K562 (cell line): ENCODE results near the gene IL17RB. TPM values are rescaled to one million over a fixed set of nuclear protein-coding genes. Genes with fewer than 3 reads are reported as not detected.

Experiments
- ATAC-seq: fragments of 200-7000 bp; cut with Tn5 transposase; 3 replicates; pipeline ENCODE4 v1.9.1; 2020; ENCODE audit warnings: moderate library complexity
- BruUV-seq: library from RNA; stranded (reverse); fragments of 400-500 nt; replicated peaks from 2 replicates; lab custom pipeline; 2021; lab: Mats Ljungman, UMichigan
- CTCF ChIA-PET: fragments of 300-600 bp; formaldehyde crosslinking; extraction: SDS; loops from one replicate; lab custom pipeline; 2021; ENCODE audit warnings: low intra/inter-chr PET ratio; lab: Yijun Ruan, JAX
- POLR2A ChIA-PET: fragments of 300-600, 350-650 bp; sonication (Branson Sonifier 250); formaldehyde crosslinking; extraction: SDS; loops from one replicate; lab custom pipeline; 2021; ENCODE audit warnings: antibody characterized with exemption, inconsistent platforms; lab: Yijun Ruan, JAX
- DNase-seq, 4 experiments: peaks; one replicate each; pipeline versions ENCODE4 v3.0.0 to v3.0.0-alpha.2; 2011 to 2018; ENCODE audit warnings: low spot score in 3 of 4, mixed read lengths in 3 of 4; ENCODE audit errors: extremely low read depth in 1 of 4
- FAIRE-seq: peaks from 2 replicates; lab custom pipeline; 2011; peaks lifted over from hg19 to GRCh38; lab: Jason Lieb, UNC
- H2AFZ ChIP-seq: 2 replicates; pipeline ENCODE4 v1.6.0; 2011; ENCODE audit warnings: low read depth, low read length, control low read depth, inconsistent platforms
- H3K27ac ChIP-seq: fragments of 200-600 bp; 3 replicates; pipeline ENCODE4 v1.8.0; 2011; ENCODE audit warnings: low read depth, mild to moderate bottlenecking, control low read depth, inconsistent platforms, low read length, moderate library complexity, mixed read lengths; ENCODE audit errors: extremely low read depth
- H3K27me3 ChIP-seq, 2 experiments: fragments of 300-600 bp in 1 of 2; 2 replicates in 1 of 2; 3 replicates in 1 of 2; pipeline versions ENCODE4 v1.6.0 to v1.8.0; 2011; ENCODE audit warnings: inconsistent platforms in 2 of 2, low read length in 2 of 2, mild to moderate bottlenecking in 1 of 2, mixed read lengths in 1 of 2, moderate library complexity in 1 of 2; ENCODE audit not compliant: control insufficient read depth in 2 of 2, insufficient read depth in 2 of 2
- H3K36me3 ChIP-seq: fragments of 300-600 bp; 3 replicates; pipeline ENCODE4 v1.8.0; 2011; ENCODE audit warnings: mild to moderate bottlenecking, low read length, inconsistent platforms; ENCODE audit not compliant: control insufficient read depth, insufficient read depth
- H3K4me1 ChIP-seq, 2 experiments: fragments of 200-600 bp in 1 of 2; replicated peaks in 1 of 2; 2 replicates in 1 of 2; 3 replicates in 1 of 2; pipeline versions ENCODE4 v1.5.1 to v1.8.0; 2011; ENCODE audit warnings: inconsistent platforms in 2 of 2, low read length in 2 of 2, mild to moderate bottlenecking in 1 of 2, mixed read lengths in 1 of 2, moderate library complexity in 1 of 2; ENCODE audit not compliant: control insufficient read depth in 2 of 2, insufficient read depth in 2 of 2
- H3K4me2 ChIP-seq: 2 replicates; pipeline ENCODE4 v1.6.1; 2011; ENCODE audit warnings: low read length, control low read depth, inconsistent platforms, mixed read lengths; ENCODE audit not compliant: insufficient read depth
- H3K4me3 ChIP-seq: fragments of 200-600 bp; sonication (generic), shearing (Covaris generic); 2 replicates; pipeline ENCODE4 v1.5.1; 2016; ENCODE audit warnings: control low read depth, inconsistent platforms
- H3K79me2 ChIP-seq: fragments of 200-600 bp; 3 replicates; pipeline ENCODE4 v1.8.0; 2011; ENCODE audit warnings: low read length, inconsistent platforms; ENCODE audit not compliant: control insufficient read depth, insufficient read depth
- H3K9ac ChIP-seq, 2 experiments: 2 replicates each; pipeline versions ENCODE4 v1.6.0 to v1.6.1; 2011; ENCODE audit warnings: low read depth in 2 of 2, low read length in 2 of 2, control low read depth in 1 of 2, inconsistent platforms in 1 of 2, mild to moderate bottlenecking in 1 of 2, mixed read lengths in 1 of 2; ENCODE audit not compliant: insufficient read depth in 1 of 2
- H3K9me1 ChIP-seq: one replicate; pipeline ENCODE4 v1.6.0; 2011; ENCODE audit warnings: inconsistent platforms, mild to moderate bottlenecking, low read length, moderate library complexity; ENCODE audit not compliant: control insufficient read depth, insufficient read depth
- H3K9me3 ChIP-seq: replicated peaks from 2 replicates; pipeline ENCODE4 v1.5.1; 2011; ENCODE audit warnings: low read depth, low read length, inconsistent platforms; ENCODE audit not compliant: control insufficient read depth, insufficient read depth
- H4K20me1 ChIP-seq: replicated peaks from 2 replicates; pipeline ENCODE4 v1.6.1; 2011; ENCODE audit warnings: low read length, inconsistent platforms, mixed read lengths; ENCODE audit not compliant: control insufficient read depth, insufficient read depth
- EZH2 ChIP-seq: IDR thresholded peaks from 2 replicates; pipeline ENCODE4 v1.6.1; 2012; ENCODE audit warnings: low read depth, mild to moderate bottlenecking, inconsistent platforms, low read length, borderline replicate concordance
- MYBL2 ChIP-seq, 2 experiments: fragments of 450-650 bp in 1 of 2; sonication (generic) in 1 of 2; formaldehyde crosslinking in 1 of 2; IDR thresholded peaks; 2 replicates each; pipeline versions ENCODE4 v1.6.1 to v1.8.1; 2017 to 2022; ENCODE audit warnings: borderline replicate concordance in 1 of 2, inconsistent platforms in 1 of 2, low read depth in 1 of 2, mild to moderate bottlenecking in 1 of 2, missing genetic modification reagents in 1 of 2, moderate library complexity in 1 of 2
- NONO ChIP-seq, 2 experiments: fragments of 200-400 bp in 1 of 2; fragments of 450-650 bp in 1 of 2; formaldehyde crosslinking in 1 of 2; IDR thresholded peaks; 2 replicates each; pipeline ENCODE4 v1.6.1; 2017; ENCODE audit warnings: low read depth in 2 of 2, mild to moderate bottlenecking in 2 of 2, moderate library complexity in 2 of 2, low read length in 1 of 2
- WGBS: fragments of 100-300 bp; shearing (Covaris generic); methylation state at CpG from one replicate; pipeline ENCODE4 v1.1.6; 2016; ENCODE audit warnings: low coverage, mixed read lengths; ENCODE audit not compliant: insufficient coverage; ENCODE audit errors: missing lambda C conversion rate; 5-methylcytosine and 5-hydroxymethylcytosine counted together
- in situ Hi-C: fragments of 300-500 bp; cut with MboI; formaldehyde crosslinking; loops from 4 replicates; pipeline ENCODE4 v1.15.0; 2018; ENCODE audit warnings: inconsistent platforms, mixed read lengths
- intact Hi-C: fragments of 100-400 bp; cut with micrococcal nuclease; formaldehyde crosslinking; loops from 2 replicates; pipeline ENCODE4 v1.14.2; 2022
- polyA plus RNA-seq, 8 experiments: library from polyadenylated mRNA; depleted of rRNA in 4 of 8; stranded (reverse) in 5 of 8; unstranded in 3 of 8; fragments of >200 nt; fragmentation: Nextera tagmentation in 2 of 8; fragmentation: Illumina TruSeq in 1 of 8; extraction: Ambion mirVana in 2 of 8; extraction: Trizol in 1 of 8; gene quantifications; 2 replicates each; pipeline versions ENCODE4 v1.2.1 to v1.2.3, GENCODE V29; 2011 to 2014; ENCODE audit warnings: inconsistent platforms in 1 of 8, missing spikeins in 1 of 8
- total RNA-seq, 7 experiments: library from RNA; depleted of rRNA in 6 of 7; stranded (reverse); fragments of >200 nt in 6 of 7; fragmentation: Illumina TruSeq in 2 of 7; extraction: Trizol in 2 of 7; gene quantifications; 2 replicates each; pipeline versions ENCODE4 v1.2.1 to v1.2.3, GENCODE V29; 2011 to 2021; ENCODE audit warnings: low replicate concordance in 1 of 7
- TF ChIP-seq, protein P1 (sequence below): sonication (generic); formaldehyde crosslinking; IDR thresholded peaks from 2 replicates; pipeline ENCODE4 v1.4.0; 2020; ENCODE audit warnings: mild to moderate bottlenecking, missing genetic modification reagents
- TF ChIP-seq, protein P2 (sequence below): fragments of 450-650 bp; IDR thresholded peaks from 2 replicates; pipeline ENCODE4 v1.6.1; 2016

IL17RB gene
- total and polyA plus RNA-seq, 9 of the 15 experiments (the other 6 are each of a cell fraction or from before 2014, with no cell fraction given), result 1.1 to 4.1 (median 1.7) TPM

DNA sequence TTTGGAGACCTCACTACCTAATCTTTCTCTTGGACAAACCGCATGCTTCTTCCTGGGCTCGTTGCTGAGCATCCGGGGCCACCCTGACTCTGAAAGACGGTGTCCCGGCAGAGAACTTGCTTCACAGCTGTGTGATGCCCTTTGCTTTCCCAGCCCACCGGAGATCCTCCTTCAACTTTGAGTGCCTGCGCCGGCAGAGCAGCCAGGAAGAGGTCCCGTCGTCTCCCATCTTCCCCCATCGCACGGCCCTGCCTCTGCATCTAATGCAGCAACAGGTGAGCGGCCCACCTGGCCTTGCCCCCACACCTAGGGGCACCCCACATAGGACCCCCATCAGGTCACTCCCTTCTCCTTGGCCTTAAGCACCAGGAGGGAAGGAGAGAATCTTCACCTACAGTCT, 37.9 kb upstream of the IL17RB start (continued):
- TF ChIP-seq MYBL2 (IDR thresholded peaks at IDR 0.05; ENCODE audit: low read depth) (no peak), MYBL2 (CRISPR knock-in tag; IDR thresholded peaks at IDR 0.05; ENCODE audit: borderline replicate concordance) (no peak), NONO (IDR thresholded peaks at IDR 0.05; ENCODE audit: low read depth in 2 of 2, low read length in 1 of 2) (no peak)
- TF ChIP-seq, protein P1, sequence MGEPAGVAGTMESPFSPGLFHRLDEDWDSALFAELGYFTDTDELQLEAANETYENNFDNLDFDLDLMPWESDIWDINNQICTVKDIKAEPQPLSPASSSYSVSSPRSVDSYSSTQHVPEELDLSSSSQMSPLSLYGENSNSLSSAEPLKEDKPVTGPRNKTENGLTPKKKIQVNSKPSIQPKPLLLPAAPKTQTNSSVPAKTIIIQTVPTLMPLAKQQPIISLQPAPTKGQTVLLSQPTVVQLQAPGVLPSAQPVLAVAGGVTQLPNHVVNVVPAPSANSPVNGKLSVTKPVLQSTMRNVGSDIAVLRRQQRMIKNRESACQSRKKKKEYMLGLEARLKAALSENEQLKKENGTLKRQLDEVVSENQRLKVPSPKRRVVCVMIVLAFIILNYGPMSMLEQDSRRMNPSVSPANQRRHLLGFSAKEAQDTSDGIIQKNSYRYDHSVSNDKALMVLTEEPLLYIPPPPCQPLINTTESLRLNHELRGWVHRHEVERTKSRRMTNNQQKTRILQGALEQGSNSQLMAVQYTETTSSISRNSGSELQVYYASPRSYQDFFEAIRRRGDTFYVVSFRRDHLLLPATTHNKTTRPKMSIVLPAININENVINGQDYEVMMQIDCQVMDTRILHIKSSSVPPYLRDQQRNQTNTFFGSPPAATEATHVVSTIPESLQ (CRISPR knock-in tag), result no peak

DNA sequence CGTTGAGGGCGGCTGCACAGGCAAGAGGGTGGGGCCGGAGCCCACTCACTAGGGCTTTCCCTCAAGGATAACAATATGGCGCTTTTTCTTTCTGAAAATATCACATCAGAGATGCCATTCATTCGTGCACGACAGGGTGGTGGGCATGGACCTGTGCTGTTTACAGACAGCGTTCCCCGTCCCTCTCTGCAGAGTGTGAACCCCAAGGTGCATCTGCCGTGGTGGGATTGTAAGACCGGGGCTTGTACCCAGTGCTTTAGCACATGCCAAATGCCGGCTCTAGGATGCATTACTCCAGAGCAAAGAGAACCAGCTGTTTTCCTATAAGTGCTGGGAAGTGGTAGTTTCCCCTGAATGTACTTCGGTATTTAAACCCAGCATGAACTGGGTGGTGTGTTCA, 37.1 kb upstream of the IL17RB start:
- Histone ChIP-seq H3K36me3 (no peaks in the 10 kb centered on the region), H2AFZ (no peak overlapping the region), H3K4me3 (no peak overlapping the region), H3K9ac (no peak overlapping the region), H3K9me1 (no peaks in the 10 kb centered on the region), H3K4me2 (no peak overlapping the region), H3K4me1 (no peaks in the 10 kb centered on the region; a peak in 1 of 5 replicates), H3K79me2 (no peaks in the 10 kb centered on the region), H4K20me1 (no peaks in the 10 kb centered on the region), H3K9me3 (no peaks in the 10 kb centered on the region), H3K27me3 (peaks cover 8 to 68% of the 10 kb centered on the region in 2 experiments; a peak in 3 of 5 replicates), H3K27ac (no peak overlapping the region)
- ATAC-seq (no peak), FAIRE-seq (no peak), DNase-seq (no peak)
- POLR2A ChIA-PET, result no interaction called here
- CTCF ChIA-PET, result no interaction called here
- no TSS peak for BruUV-seq
- intact Hi-C loops, result no loop called here
- WGBS, result 0% methylated on average over 11 of the region's 12 CpGs
- TF ChIP-seq, protein P2, sequence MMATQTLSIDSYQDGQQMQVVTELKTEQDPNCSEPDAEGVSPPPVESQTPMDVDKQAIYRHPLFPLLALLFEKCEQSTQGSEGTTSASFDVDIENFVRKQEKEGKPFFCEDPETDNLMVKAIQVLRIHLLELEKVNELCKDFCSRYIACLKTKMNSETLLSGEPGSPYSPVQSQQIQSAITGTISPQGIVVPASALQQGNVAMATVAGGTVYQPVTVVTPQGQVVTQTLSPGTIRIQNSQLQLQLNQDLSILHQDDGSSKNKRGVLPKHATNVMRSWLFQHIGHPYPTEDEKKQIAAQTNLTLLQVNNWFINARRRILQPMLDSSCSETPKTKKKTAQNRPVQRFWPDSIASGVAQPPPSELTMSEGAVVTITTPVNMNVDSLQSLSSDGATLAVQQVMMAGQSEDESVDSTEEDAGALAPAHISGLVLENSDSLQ, result no peak
- TF ChIP-seq EZH2, result 0 out of 2 replicates have a peak, but pooled peaks have one; percentile 27
- in situ Hi-C loops, result no loop called here
